ENCODE measurements around the gene SLC44A1.

DNA sequence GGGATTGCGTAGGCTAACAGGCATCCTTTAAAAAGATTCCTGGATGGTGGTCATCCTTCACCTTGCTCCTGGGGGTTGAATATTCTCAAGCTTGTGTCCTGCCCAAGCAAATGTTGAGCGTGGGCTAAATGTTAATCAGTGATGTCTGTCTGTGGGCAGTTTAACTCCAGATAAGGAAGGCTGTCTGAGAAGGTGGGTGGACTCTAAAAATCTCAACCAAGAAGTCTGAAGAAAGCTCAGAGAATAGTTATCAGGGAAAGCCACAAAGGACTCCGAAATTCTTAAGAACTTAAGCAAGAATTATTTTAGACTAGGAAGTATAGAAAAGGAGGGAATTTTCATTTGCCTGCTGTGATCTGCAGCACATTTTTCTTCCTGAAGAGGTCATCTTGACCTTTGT is 125.5 kb downstream of the SLC44A1 start:
- TF ChIP-seq SUZ12 (IDR thresholded peaks at IDR 0.05): no peak
- no peak for TF ChIP-seq BHLHE40 (IDR thresholded peaks at IDR 0.05; ENCODE audit: borderline replicate concordance)
- TF ChIP-seq ARNT (IDR thresholded peaks at IDR 0.05): no peak
- TF ChIP-seq L3MBTL2 (conservative IDR thresholded peaks at IDR 0.05): no peak
- TF ChIP-seq FOXM1 (IDR thresholded peaks at IDR 0.05; ENCODE audit: borderline replicate concordance): no peak
- TF ChIP-seq, protein P1, sequence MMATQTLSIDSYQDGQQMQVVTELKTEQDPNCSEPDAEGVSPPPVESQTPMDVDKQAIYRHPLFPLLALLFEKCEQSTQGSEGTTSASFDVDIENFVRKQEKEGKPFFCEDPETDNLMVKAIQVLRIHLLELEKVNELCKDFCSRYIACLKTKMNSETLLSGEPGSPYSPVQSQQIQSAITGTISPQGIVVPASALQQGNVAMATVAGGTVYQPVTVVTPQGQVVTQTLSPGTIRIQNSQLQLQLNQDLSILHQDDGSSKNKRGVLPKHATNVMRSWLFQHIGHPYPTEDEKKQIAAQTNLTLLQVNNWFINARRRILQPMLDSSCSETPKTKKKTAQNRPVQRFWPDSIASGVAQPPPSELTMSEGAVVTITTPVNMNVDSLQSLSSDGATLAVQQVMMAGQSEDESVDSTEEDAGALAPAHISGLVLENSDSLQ (IDR thresholded peaks at IDR 0.05): no peak
- TF ChIP-seq ZNF384 (IDR thresholded peaks at IDR 0.05): no peak
- TF ChIP-seq SP1 (IDR thresholded peaks at IDR 0.05): no peak
- no peak for TF ChIP-seq FOXA1 (IDR thresholded peaks at IDR 0.05)
- TF ChIP-seq NFRKB (IDR thresholded peaks at IDR 0.05): no peak
